ENCODE data around the gene AQP12A.

The AQP12A gene

GRCh38 chr2:240723851-240724250 is 32.2 kb downstream of the AQP12A start:
- DNase-seq (ENCODE audit: low read depth in 2 of 2) = no peak

GRCh38 chr2:240724431-240724830 is 32.8 kb downstream of the AQP12A start:
- DNase-seq (ENCODE audit: low read depth in 2 of 2) = no peak

- DNase-seq (ENCODE audit: low read depth in 2 of 2) = no peak
Observed at GRCh38 chr2:240725266-240725665, 33.6 kb downstream of the AQP12A start.

- DNase-seq (ENCODE audit: low read depth in 2 of 2) = no peak
Observed at GRCh38 chr2:240725671-240726070, 34.0 kb downstream of the AQP12A start.

GRCh38 chr2:240726876-240727275 is 35.2 kb downstream of the AQP12A start:
- no peak for DNase-seq (ENCODE audit: low read depth in 2 of 2)

- DNase-seq (ENCODE audit: low read depth in 2 of 2) = no peak
Observed at GRCh38 chr2:240727439-240727838, 35.8 kb downstream of the AQP12A start.

GRCh38 chr2:240727913-240728312 is 36.2 kb downstream of the AQP12A start:
- no peak for DNase-seq (ENCODE audit: low read depth in 2 of 2)

GRCh38 chr2:240728361-240728760 is 36.7 kb downstream of the AQP12A start:
- no peak for DNase-seq (ENCODE audit: low read depth in 2 of 2)

GRCh38 chr2:240728827-240729226 is 37.2 kb downstream of the AQP12A start:
- DNase-seq (ENCODE audit: low read depth in 2 of 2) = no peak

- no peak for DNase-seq (ENCODE audit: low read depth in 2 of 2)
Observed at GRCh38 chr2:240730501-240731177, 39.0 kb downstream of the AQP12A start.

GRCh38 chr2:240731178-240731545 is 39.5 kb downstream of the AQP12A start:
- no peak for DNase-seq (ENCODE audit: low read depth in 2 of 2)

GRCh38 chr2:240732184-240732583 is 40.5 kb downstream of the AQP12A start:
- DNase-seq (ENCODE audit: low read depth in 2 of 2) = no peak

GRCh38 chr2:240732911-240733622 is 41.4 kb downstream of the AQP12A start:
- no peak for DNase-seq (ENCODE audit: low read depth in 2 of 2)

GRCh38 chr2:240733803-240734495 is 42.3 kb downstream of the AQP12A start:
- no peak for DNase-seq (ENCODE audit: low read depth in 2 of 2)

- no peak for DNase-seq (ENCODE audit: low read depth in 2 of 2)
Observed at GRCh38 chr2:240734756-240735155, 43.1 kb downstream of the AQP12A start.

- DNase-seq (ENCODE audit: low read depth in 2 of 2) = no peak
Observed at GRCh38 chr2:240735476-240735875, 43.8 kb downstream of the AQP12A start.

GRCh38 chr2:240736281-240737250 is 44.9 kb downstream of the AQP12A start:
- DNase-seq (ENCODE audit: low read depth in 2 of 2) = no peak

GRCh38 chr2:240737512-240737911 is 45.8 kb downstream of the AQP12A start:
- DNase-seq (ENCODE audit: low read depth in 2 of 2) = no peak

- no peak for DNase-seq (ENCODE audit: low read depth in 2 of 2)
Observed at GRCh38 chr2:240737958-240738357, 46.3 kb downstream of the AQP12A start.

GRCh38 chr2:240739797-240740196 is 48.1 kb downstream of the AQP12A start:
- no peak for DNase-seq (ENCODE audit: low read depth in 2 of 2)

GRCh38 chr2:240741091-240741490 is 49.4 kb downstream of the AQP12A start:
- no peak for DNase-seq (ENCODE audit: low read depth in 2 of 2)

- DNase-seq (ENCODE audit: low read depth in 2 of 2) = no peak
Observed at GRCh38 chr2:240742602-240743095, 51.0 kb downstream of the AQP12A start.
